Measurements from ENCODE around the gene DCXR. TPM values are rescaled to one million over a fixed set of nuclear protein-coding genes. Genes with fewer than 3 reads are reported as not detected.

Gene DCXR
- total and polyA plus RNA-seq, 2 experiments from 2014 or later: 86.9 to 137 TPM

DNA sequence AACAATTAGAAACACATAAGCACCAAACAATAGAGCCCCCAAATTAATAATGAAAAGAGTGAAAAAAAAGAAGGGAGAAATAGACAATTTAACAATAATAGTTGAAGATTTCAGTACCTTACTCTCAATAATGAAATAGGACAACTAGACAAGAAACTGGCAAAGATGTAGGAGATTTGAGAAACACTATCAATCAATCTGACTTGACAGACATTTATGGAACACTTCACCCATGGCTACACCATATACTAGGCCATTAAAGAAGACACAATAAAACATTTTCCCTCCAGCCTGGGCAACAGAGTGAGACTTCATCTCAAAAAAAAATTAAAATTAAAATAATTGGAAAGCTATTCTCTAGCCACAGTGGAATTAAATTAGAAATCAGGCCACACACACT lies 33.1 kb upstream of the DCXR start:
- Histone ChIP-seq H3K79me2 (replicated peaks; ENCODE audit: insufficient read depth) (no peaks in the 10 kb centered on the region), H3K27me3 (ENCODE audit: insufficient read depth) (no peaks in the 10 kb centered on the region; the same call in 1 of the 2 replicates), H2AFZ (no peak overlapping the region), H3K27ac (ENCODE audit: low read depth) (no peak overlapping the region), H3K4me1 (ENCODE audit: insufficient read depth) (no peaks in the 10 kb centered on the region), H3K36me3 (ENCODE audit: insufficient read depth) (no peaks in the 10 kb centered on the region), H3K9me2 (ENCODE audit: insufficient read depth) (no peaks in the 10 kb centered on the region), H4K20me1 (replicated peaks; ENCODE audit: insufficient read depth) (0 out of 2 replicates have a peak, but pooled peaks cover 3% of the 10 kb centered on the region), H3F3A (replicated peaks; ENCODE audit: low read depth) (0 out of 2 replicates have a peak, but pooled peaks cover 4% of the 10 kb centered on the region), H3K4me3 (no peak overlapping the region), H3K4me2 (no peak overlapping the region)
- TF ChIP-seq EZH2 (IDR thresholded peaks at IDR 0.05; ENCODE audit: low read depth, unreplicated experiment): no peak
- TF ChIP-seq, protein P1, sequence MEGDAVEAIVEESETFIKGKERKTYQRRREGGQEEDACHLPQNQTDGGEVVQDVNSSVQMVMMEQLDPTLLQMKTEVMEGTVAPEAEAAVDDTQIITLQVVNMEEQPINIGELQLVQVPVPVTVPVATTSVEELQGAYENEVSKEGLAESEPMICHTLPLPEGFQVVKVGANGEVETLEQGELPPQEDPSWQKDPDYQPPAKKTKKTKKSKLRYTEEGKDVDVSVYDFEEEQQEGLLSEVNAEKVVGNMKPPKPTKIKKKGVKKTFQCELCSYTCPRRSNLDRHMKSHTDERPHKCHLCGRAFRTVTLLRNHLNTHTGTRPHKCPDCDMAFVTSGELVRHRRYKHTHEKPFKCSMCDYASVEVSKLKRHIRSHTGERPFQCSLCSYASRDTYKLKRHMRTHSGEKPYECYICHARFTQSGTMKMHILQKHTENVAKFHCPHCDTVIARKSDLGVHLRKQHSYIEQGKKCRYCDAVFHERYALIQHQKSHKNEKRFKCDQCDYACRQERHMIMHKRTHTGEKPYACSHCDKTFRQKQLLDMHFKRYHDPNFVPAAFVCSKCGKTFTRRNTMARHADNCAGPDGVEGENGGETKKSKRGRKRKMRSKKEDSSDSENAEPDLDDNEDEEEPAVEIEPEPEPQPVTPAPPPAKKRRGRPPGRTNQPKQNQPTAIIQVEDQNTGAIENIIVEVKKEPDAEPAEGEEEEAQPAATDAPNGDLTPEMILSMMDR (conservative IDR thresholded peaks at IDR 0.05; ENCODE audit: low read depth in 2 of 2): no peak
- no peak for TF ChIP-seq STAT1 (IDR thresholded peaks at IDR 0.05; ENCODE audit: unreplicated experiment)
- ATAC-seq (no peak), DNase-seq (ENCODE audit: low spot score) (no peak)
- Mint-ChIP-seq H3K27ac (no peak overlapping the region), H3K4me1 (peaks cover 4% of the 10 kb centered on the region; the same call in 2 of the 3 replicates), H3K27me3 (ENCODE audit: insufficient read depth, low read depth, poor library complexity) (peaks cover 10% of the 10 kb centered on the region), H3K9me3 (no peaks in the 10 kb centered on the region; the same call in 2 of the 3 replicates), H3K36me3 (ENCODE audit: low read depth) (no peaks in the 10 kb centered on the region; the same call in 2 of the 3 replicates), H3K4me3 (no peak overlapping the region)

DNA sequence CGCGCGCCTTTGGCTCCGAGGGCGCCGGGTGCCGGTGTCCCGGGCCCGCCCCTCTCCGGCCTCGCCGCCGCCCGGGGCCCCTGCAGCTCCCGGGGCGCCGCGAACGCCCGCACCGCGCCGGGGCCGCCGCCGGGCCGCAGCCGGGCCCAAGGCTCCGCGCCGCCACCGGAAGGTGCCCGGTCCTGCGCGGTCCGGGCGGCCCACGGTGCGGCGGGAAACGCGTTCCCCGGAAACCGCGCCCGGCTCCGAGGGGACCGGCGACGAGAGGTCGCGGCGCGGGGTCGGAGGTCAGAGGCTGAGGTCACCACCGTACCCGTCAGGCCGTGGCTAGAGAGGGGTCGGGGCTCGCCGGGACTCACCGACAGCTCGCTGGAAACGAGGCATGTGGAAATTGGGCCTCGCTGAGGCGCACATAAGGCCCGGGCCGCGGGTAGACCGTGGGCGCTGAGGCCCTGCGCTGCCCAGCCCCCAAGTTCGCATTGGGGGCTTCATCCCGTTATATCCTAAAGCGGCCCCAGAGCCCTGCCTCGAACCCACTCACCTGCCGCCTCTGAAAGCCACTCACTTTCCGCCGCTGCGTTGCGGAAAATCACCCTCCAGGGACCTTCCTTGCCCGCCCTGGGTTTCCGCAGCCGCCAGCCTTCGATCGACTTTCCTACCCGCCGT lies 28.3 kb upstream of the DCXR start, which contains the start of gene DUS1L:
Gene DUS1L (minus strand): TSS at position 167 of the 666 bp plus-strand sequence. CDS start 745 bp downstream, outside the sequence.
- H3K36me3 Mint-ChIP-seq (ENCODE audit: low read depth): no peaks in the 10 kb centered on the region; the same call in 1 of the 3 replicates
- TF ChIP-seq NANOG (IDR thresholded peaks at IDR 0.05; ENCODE audit: borderline replicate concordance): no peak
- peak; percentile 80 for TF ChIP-seq CREB1 (CRISPR knock-in tag; IDR thresholded peaks at IDR 0.05; ENCODE audit: low read depth)
- TF ChIP-seq ZNF331 (CRISPR knock-in tag; IDR thresholded peaks at IDR 0.05; ENCODE audit: low read depth): no peak
- TF ChIP-seq STAT1 (IDR thresholded peaks at IDR 0.05; ENCODE audit: unreplicated experiment): no peak
- no peak for TF ChIP-seq EZH2phosphoT487 (IDR thresholded peaks at IDR 0.05; ENCODE audit: unreplicated experiment)
- peak; percentile 59; the same call in 1 of the 2 replicates for TF ChIP-seq POLR2AphosphoS5 (IDR thresholded peaks at IDR 0.05; ENCODE audit: low read depth)
- TF ChIP-seq, protein P2, sequence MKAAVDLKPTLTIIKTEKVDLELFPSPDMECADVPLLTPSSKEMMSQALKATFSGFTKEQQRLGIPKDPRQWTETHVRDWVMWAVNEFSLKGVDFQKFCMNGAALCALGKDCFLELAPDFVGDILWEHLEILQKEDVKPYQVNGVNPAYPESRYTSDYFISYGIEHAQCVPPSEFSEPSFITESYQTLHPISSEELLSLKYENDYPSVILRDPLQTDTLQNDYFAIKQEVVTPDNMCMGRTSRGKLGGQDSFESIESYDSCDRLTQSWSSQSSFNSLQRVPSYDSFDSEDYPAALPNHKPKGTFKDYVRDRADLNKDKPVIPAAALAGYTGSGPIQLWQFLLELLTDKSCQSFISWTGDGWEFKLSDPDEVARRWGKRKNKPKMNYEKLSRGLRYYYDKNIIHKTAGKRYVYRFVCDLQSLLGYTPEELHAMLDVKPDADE (IDR thresholded peaks at IDR 0.05): peak; percentile 79
- no peak for TF ChIP-seq EZH2 (IDR thresholded peaks at IDR 0.05; ENCODE audit: low read depth, unreplicated experiment)
- TF ChIP-seq JUNB (IDR thresholded peaks at IDR 0.05; ENCODE audit: unreplicated experiment): no peak
- TF ChIP-seq, protein P1 (conservative IDR thresholded peaks at IDR 0.05; ENCODE audit: low read depth in 2 of 2): no peak

More for the DNA sequence above, 28.3 kb upstream of the DCXR start, which contains the start of gene DUS1L:
- Mint-ChIP-seq H3K4me1 (peaks cover 4% of the 10 kb centered on the region; the same call in 2 of the 3 replicates), H3K9me3 (no peaks in the 10 kb centered on the region), H3K4me3 (peak within 1 kb of the TSS; percentile 80), H3K27me3 (ENCODE audit: insufficient read depth, low read depth, poor library complexity) (peaks cover 3% of the 10 kb centered on the region), H3K27ac (no peak within 1 kb of the TSS)
- Histone ChIP-seq H3F3A (replicated peaks; ENCODE audit: low read depth) (0 out of 2 replicates have a peak, but pooled peaks cover 4% of the 10 kb centered on the region), H3K4me2 (peak within 1 kb of the TSS; percentile 88), H3K79me2 (replicated peaks; ENCODE audit: insufficient read depth) (no peaks in the 10 kb centered on the region), H3K9me2 (ENCODE audit: insufficient read depth) (no peaks in the 10 kb centered on the region), H3K36me3 (ENCODE audit: insufficient read depth) (no peaks in the 10 kb centered on the region), H4K20me1 (replicated peaks; ENCODE audit: insufficient read depth) (no peaks in the 10 kb centered on the region), H2AFZ (peak within 1 kb of the TSS; percentile 94), H3K27ac (ENCODE audit: low read depth) (no peak within 1 kb of the TSS), H3K4me1 (ENCODE audit: insufficient read depth) (no peaks in the 10 kb centered on the region), H3K4me3 (peak within 1 kb of the TSS; percentile 77), H3K27me3 (ENCODE audit: insufficient read depth) (no peaks in the 10 kb centered on the region)
- peak; percentile 77 for ATAC-seq
- peak; percentile 74 for DNase-seq (ENCODE audit: low spot score)

Data from GM23338 (cell line).